NCI-H2227 (cell line): ENCODE data around the gene TAF8.

ENCODE experiments used
- DNase-seq: peaks from one replicate; lab custom pipeline; 2025; ENCODE audit not compliant: unreplicated experiment; lab: John Stamatoyannopoulos, UW

TAF8 gene

GRCh38 chr6:42095094-42095493 lies 44.8 kb downstream of the TAF8 start:
- DNase-seq: no peak

GRCh38 chr6:42095776-42096541 lies 45.6 kb downstream of the TAF8 start:
- DNase-seq: no peak

- DNase-seq: no peak
Measured at GRCh38 chr6:42099340-42100028, 49.2 kb downstream of the TAF8 start.

- DNase-seq: no peak
Measured at GRCh38 chr6:42100029-42100901, 49.9 kb downstream of the TAF8 start.

- no peak for DNase-seq
Measured at GRCh38 chr6:42101186-42101657, 50.9 kb downstream of the TAF8 start.

GRCh38 chr6:42103216-42103615 lies 52.9 kb downstream of the TAF8 start:
- DNase-seq: no peak

GRCh38 chr6:42103753-42104094 lies 53.4 kb downstream of the TAF8 start:
- DNase-seq: no peak

- no peak for DNase-seq
Measured at GRCh38 chr6:42104095-42104803, 53.9 kb downstream of the TAF8 start.

GRCh38 chr6:42104804-42105125 lies 54.4 kb downstream of the TAF8 start:
- DNase-seq: no peak

GRCh38 chr6:42105156-42105648 lies 54.9 kb downstream of the TAF8 start:
- no peak for DNase-seq

- no peak for DNase-seq
Measured at GRCh38 chr6:42105709-42106108, 55.4 kb downstream of the TAF8 start.

GRCh38 chr6:42106112-42107023 lies 56.0 kb downstream of the TAF8 start:
- DNase-seq: no peak

- DNase-seq: no peak
Measured at GRCh38 chr6:42108071-42108470, 57.7 kb downstream of the TAF8 start.

- DNase-seq: no peak
Measured at GRCh38 chr6:42110683-42111082, 60.4 kb downstream of the TAF8 start.

- DNase-seq: no peak
Measured at GRCh38 chr6:42112351-42112750, 62.0 kb downstream of the TAF8 start.

GRCh38 chr6:42113936-42114636 lies 63.8 kb downstream of the TAF8 start:
- peak; percentile 14 for DNase-seq

GRCh38 chr6:42117843-42118161 lies 67.5 kb downstream of the TAF8 start:
- no peak for DNase-seq

- DNase-seq: no peak
Measured at GRCh38 chr6:42118162-42119001, 68.1 kb downstream of the TAF8 start.
